IMR-90 (cell line): Measurements from ENCODE around the gene C18orf32. TPM values are rescaled to one million over a fixed set of nuclear protein-coding genes. Genes with fewer than 3 reads are reported as not detected.

ENCODE experiments used
- ATAC-seq: fragments of 200-7000 bp; cut with Tn5 transposase; 2 replicates; pipeline ENCODE4 v1.9.1; 2020; ENCODE audit warnings: low read depth, mild to moderate bottlenecking, moderate library complexity
- BruUV-seq: library from RNA; stranded (reverse); fragments of 400-500 nt; replicated peaks from 2 replicates; lab custom pipeline; 2021; lab: Mats Ljungman, UMichigan
- CTCF ChIA-PET: fragments of 300-600 bp; formaldehyde crosslinking; extraction: SDS; loops from one replicate; lab custom pipeline; 2021; ENCODE audit warnings: antibody characterized with exemption; lab: Yijun Ruan, JAX
- POLR2A ChIA-PET: fragments of 300-600 bp; sonication (Branson Sonifier 250); formaldehyde crosslinking; loops from one replicate; lab custom pipeline; 2022; ENCODE audit warnings: antibody characterized with exemption; ENCODE audit not compliant: unreplicated experiment; lab: Charles Lee
- DNase-seq: peaks from one replicate; pipeline ENCODE4 v3.0.0; 2013
- H2AFZ ChIP-seq: replicated peaks from 2 replicates; pipeline ENCODE3; 2013; ENCODE audit warnings: low read length, mild to moderate bottlenecking; ENCODE audit not compliant: poor library complexity
- H2AK5ac ChIP-seq: 2 replicates; pipeline ENCODE4 v1.6.1; 2013; ENCODE audit warnings: low read depth, low read length, inconsistent platforms
- H2AK9ac ChIP-seq: replicated peaks from 2 replicates; pipeline ENCODE3; 2013; ENCODE audit warnings: mild to moderate bottlenecking, low read depth, low read length, moderate library complexity; ENCODE audit not compliant: poor library complexity
- H2BK120ac ChIP-seq: 2 replicates; pipeline ENCODE4 v1.6.1; 2013; ENCODE audit warnings: low read depth, low read length, inconsistent platforms
- H2BK15ac ChIP-seq: 3 replicates; pipeline ENCODE4 v1.6.1; 2013; ENCODE audit warnings: low read depth, low read length, inconsistent platforms
- H2BK20ac ChIP-seq: 2 replicates; pipeline ENCODE4 v1.6.1; 2013; ENCODE audit warnings: low read depth, mild to moderate bottlenecking, inconsistent platforms, low read length, moderate library complexity
- H2BK5ac ChIP-seq: 2 replicates; pipeline ENCODE4 v1.6.1; 2013; ENCODE audit warnings: mild to moderate bottlenecking, low read depth, low read length, inconsistent platforms; ENCODE audit not compliant: poor library complexity, severe bottlenecking
- H3K14ac ChIP-seq: replicated peaks from 2 replicates; pipeline ENCODE4 v1.6.1; 2013; ENCODE audit warnings: low read depth, low read length, inconsistent platforms
- H3K18ac ChIP-seq: 2 replicates; pipeline ENCODE4 v1.6.1; 2013; ENCODE audit warnings: low read depth, low read length, control low read depth
- H3K23ac ChIP-seq: 2 replicates; pipeline ENCODE4 v1.6.1; 2013; ENCODE audit warnings: low read depth, low read length, inconsistent platforms
- H3K27ac ChIP-seq: 2 replicates; pipeline ENCODE4 v1.5.1; 2013; ENCODE audit warnings: mild to moderate bottlenecking, control low read depth, low read length; ENCODE audit not compliant: insufficient read depth
- H3K27me3 ChIP-seq: 2 replicates; pipeline ENCODE4 v1.6.1; 2013; ENCODE audit warnings: low read length; ENCODE audit not compliant: control insufficient read depth, insufficient read depth
- H3K36me3 ChIP-seq: 2 replicates; pipeline ENCODE4 v1.6.1; 2013; ENCODE audit warnings: low read length, mixed read lengths; ENCODE audit not compliant: control insufficient read depth, insufficient read depth
- H3K4ac ChIP-seq: 2 replicates; pipeline ENCODE4 v1.6.1; 2013; ENCODE audit warnings: low read depth, low read length, inconsistent platforms
- H3K4me1 ChIP-seq: 2 replicates; pipeline ENCODE4 v1.6.1; 2013; ENCODE audit warnings: low read length, mixed read lengths; ENCODE audit not compliant: control insufficient read depth, insufficient read depth
- H3K4me2 ChIP-seq: 2 replicates; pipeline ENCODE4 v1.6.1; 2013; ENCODE audit warnings: low read depth, mild to moderate bottlenecking, control low read depth, low read length, moderate library complexity
- H3K4me3 ChIP-seq: 2 replicates; pipeline ENCODE4 v1.5.1; 2013; ENCODE audit warnings: low read depth, mild to moderate bottlenecking, control low read depth, low read length, moderate library complexity; ENCODE audit not compliant: insufficient read depth
- H3K56ac ChIP-seq: 2 replicates; pipeline ENCODE4 v1.6.1; 2013; ENCODE audit warnings: low read length, inconsistent platforms; ENCODE audit not compliant: insufficient read depth; ENCODE audit errors: extremely low read depth
- H3K79me1 ChIP-seq, 2 experiments: 2 replicates each; pipeline ENCODE4 v1.6.1; 2013; ENCODE audit warnings: low read length in 2 of 2, inconsistent platforms in 1 of 2, low read depth in 1 of 2
- H3K9ac ChIP-seq: 2 replicates; pipeline ENCODE4 v1.6.1; 2013; ENCODE audit warnings: low read depth, low read length, control low read depth
- H3K9me1 ChIP-seq: 2 replicates; pipeline ENCODE4 v1.6.1; 2013; ENCODE audit warnings: low read length, inconsistent platforms; ENCODE audit not compliant: insufficient read depth
- H3K9me3 ChIP-seq: 2 replicates; pipeline ENCODE4 v1.6.1; 2013; ENCODE audit warnings: low read length; ENCODE audit not compliant: control insufficient read depth, insufficient read depth
- H4K20me1 ChIP-seq: 2 replicates; pipeline ENCODE4 v1.6.1; 2013; ENCODE audit warnings: low read length, inconsistent platforms; ENCODE audit not compliant: insufficient read depth
- H4K5ac ChIP-seq: 2 replicates; pipeline ENCODE4 v1.6.1; 2013; ENCODE audit warnings: mild to moderate bottlenecking, low read depth, low read length, control low read depth
- H4K8ac ChIP-seq, 2 experiments: 2 replicates each; pipeline ENCODE4 v1.6.1; 2013; ENCODE audit warnings: low read depth in 2 of 2, low read length in 2 of 2, control low read depth in 1 of 2, inconsistent platforms in 1 of 2
- H4K91ac ChIP-seq: 2 replicates; pipeline ENCODE4 v1.6.1; 2013; ENCODE audit warnings: low read depth, low read length, inconsistent platforms; ENCODE audit not compliant: insufficient read depth
- CEBPB ChIP-seq: IDR thresholded peaks from 2 replicates; pipeline ENCODE4 v1.6.1; 2012; ENCODE audit warnings: low read depth, low read length, improper control_type of control experiment
- SMC3 ChIP-seq: fragments of 150-350 bp; IDR thresholded peaks from 2 replicates; pipeline ENCODE4 v1.6.1; 2016; ENCODE audit warnings: low read depth, mild to moderate bottlenecking, antibody characterized with exemption, low read length, moderate library complexity
- WGBS, 2 experiments: methylation state at CpG; one replicate each; pipeline versions ENCODE4 v1.1.5 to v1.1.7; 2013; ENCODE audit warnings: missing lambda C conversion rate in 2 of 2; ENCODE audit not compliant: insufficient read length in 1 of 2; ENCODE audit errors: extremely low coverage in 2 of 2; 5-methylcytosine and 5-hydroxymethylcytosine counted together
- dilution Hi-C: fragments of 300-500 bp; cut with HindIII; formaldehyde crosslinking; loops from one replicate; pipeline ENCODE4 v1.14.3; 2018; ENCODE audit warnings: low sequenced_read_pairs; ENCODE audit not compliant: unreplicated experiment
- in situ Hi-C: fragments of 300-500 bp; cut with MboI; formaldehyde crosslinking; loops from 3 replicates; pipeline ENCODE4 v1.14.3; 2019; ENCODE audit warnings: low sequenced_read_pairs, inconsistent platforms, mixed read lengths
- intact Hi-C: fragments of 100-400 bp; cut with micrococcal nuclease; formaldehyde crosslinking; loops from 2 replicates; pipeline ENCODE4 v1.10.0; 2022
- polyA plus RNA-seq, 3 experiments: library from polyadenylated mRNA; depleted of rRNA; stranded (reverse); fragments of >200 nt; gene quantifications; 2 replicates each; pipeline ENCODE4 v1.2.3, GENCODE V29; 2012; ENCODE audit warnings: low replicate concordance in 1 of 3
- total RNA-seq: library from RNA; depleted of rRNA; stranded (reverse); fragments of >200 nt; gene quantifications from 2 replicates; pipeline ENCODE4 v1.2.3, GENCODE V29; 2012

The C18orf32 gene
- total and polyA plus RNA-seq, 2 of the 4 experiments (the other 2 are of a cell fraction), result 3.6 to 21.4 TPM

DNA sequence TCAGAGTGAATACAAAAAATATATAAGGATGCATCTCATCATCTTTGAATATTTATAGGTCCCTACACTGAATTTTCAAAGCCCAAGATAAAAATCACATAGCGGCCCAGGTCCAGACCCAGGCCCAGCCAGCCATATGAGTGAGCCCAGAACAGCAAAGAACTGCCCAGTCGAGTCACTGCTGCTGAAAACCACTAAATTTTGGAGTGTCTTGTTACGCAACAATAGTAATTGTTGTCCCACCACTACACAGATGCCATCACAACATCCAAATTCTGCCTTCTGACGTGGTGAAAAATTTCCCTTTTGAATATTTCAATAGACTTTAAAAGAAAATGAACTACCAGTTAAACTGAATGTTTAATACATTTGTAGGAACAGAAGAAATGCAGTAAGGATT is 5.7 kb downstream of the C18orf32 start:
- Histone ChIP-seq H3K27me3 (no peaks in the 10 kb centered on the region), H4K91ac (no peak overlapping the region), H3K9ac (no peak overlapping the region), H3K79me1 (peaks cover 8 to 31% of the 10 kb centered on the region in 2 experiments; a peak in 3 of 4 replicates), H3K9me3 (no peaks in the 10 kb centered on the region), H3K56ac (no peak overlapping the region), H3K4me2 (no peak overlapping the region), H3K36me3 (peaks cover 16% of the 10 kb centered on the region), H4K5ac (no peak overlapping the region), H4K20me1 (peaks cover 4% of the 10 kb centered on the region; the same call in 1 of the 2 replicates), H3K4ac (no peak overlapping the region), H2BK20ac (no peak overlapping the region), H2AFZ (no peak overlapping the region), H3K18ac (no peak overlapping the region), H4K8ac (no peak overlapping the region), H2BK5ac (no peak overlapping the region), H3K14ac (no peak overlapping the region), H2AK5ac (no peak overlapping the region), H2BK120ac (no peak overlapping the region), H2BK15ac (no peak overlapping the region), H2AK9ac (no peak overlapping the region), H3K4me3 (no peak overlapping the region), H3K9me1 (peaks cover 6% of the 10 kb centered on the region; the same call in 1 of the 2 replicates), H3K27ac (no peak overlapping the region), H3K23ac (no peak overlapping the region; the same call in 1 of the 2 replicates), H3K4me1 (peaks cover 2% of the 10 kb centered on the region; the same call in 1 of the 2 replicates)
- intact Hi-C loops (no loop called here), in situ Hi-C loops (no loop called here), dilution Hi-C loops (no loop called here)
- no peak for DNase-seq
- ATAC-seq, result no peak
- 80% methylated on average over 1 of the region's 4 CpGs; no CpG with 5 or more reads in 1 of the 2 experiments for WGBS, 2 experiments
- TF ChIP-seq CEBPB (peak; percentile 84), SMC3 (no peak)
- CTCF ChIA-PET, result interaction anchor here (0.6 to 1.2 kb wide), 2 partner anchors 17 to 29 kb away, joined by 3 read pairs; no protein-coding TSS in a partner anchor
- POLR2A ChIA-PET, result no interaction called here
- no TSS peak for BruUV-seq
